K562 (cell line): ENCODE results near the gene RARS1. TPM values are rescaled to one million over a fixed set of nuclear protein-coding genes. Genes with fewer than 3 reads are reported as not detected.
A peak's percentile ranks its signal among the peaks of the same experiment; 100 is the strongest.

Experiments used
- HSF4 ChIP-seq: fragments of 250-450 bp; sonication (Bioruptor Pico); IDR thresholded peaks from 2 replicates; pipeline ENCODE4 v2.1.2; 2022; ENCODE audit warnings: mild to moderate bottlenecking, moderate library complexity, borderline replicate concordance
- MIER1 ChIP-seq: fragments of 450-650 bp; IDR thresholded peaks from 2 replicates; pipeline ENCODE4 v1.6.1; 2016; ENCODE audit warnings: antibody characterized with exemption, mild to moderate bottlenecking, low read depth
- polyA plus RNA-seq, 8 experiments: library from polyadenylated mRNA; depleted of rRNA in 4 of 8; stranded (reverse) in 5 of 8; unstranded in 3 of 8; fragments of >200 nt; fragmentation: Nextera tagmentation in 2 of 8; fragmentation: Illumina TruSeq in 1 of 8; extraction: Ambion mirVana in 2 of 8; extraction: Trizol in 1 of 8; gene quantifications; 2 replicates each; pipeline versions ENCODE4 v1.2.1 to v1.2.3, GENCODE V29; 2011 to 2014; ENCODE audit warnings: inconsistent platforms in 1 of 8, missing spikeins in 1 of 8
- total RNA-seq, 7 experiments: library from RNA; depleted of rRNA in 6 of 7; stranded (reverse); fragments of >200 nt in 6 of 7; fragmentation: Illumina TruSeq in 2 of 7; extraction: Trizol in 2 of 7; gene quantifications; 2 replicates each; pipeline versions ENCODE4 v1.2.1 to v1.2.3, GENCODE V29; 2011 to 2021; ENCODE audit warnings: low replicate concordance in 1 of 7
- TF ChIP-seq, protein P1 (sequence below), 2 experiments: fragments of 450-650 bp; formaldehyde crosslinking in 1 of 2; IDR thresholded peaks; 2 replicates each; pipeline versions ENCODE4 v1.4.0 to v1.6.1; 2014 to 2020; ENCODE audit warnings: mild to moderate bottlenecking in 2 of 2, borderline replicate concordance in 1 of 2, low read depth in 1 of 2

The RARS1 gene
- total and polyA plus RNA-seq, 9 of the 15 experiments (the other 6 are each of a cell fraction or from before 2014, with no cell fraction given), result 109 to 196 (median 139) TPM

DNA sequence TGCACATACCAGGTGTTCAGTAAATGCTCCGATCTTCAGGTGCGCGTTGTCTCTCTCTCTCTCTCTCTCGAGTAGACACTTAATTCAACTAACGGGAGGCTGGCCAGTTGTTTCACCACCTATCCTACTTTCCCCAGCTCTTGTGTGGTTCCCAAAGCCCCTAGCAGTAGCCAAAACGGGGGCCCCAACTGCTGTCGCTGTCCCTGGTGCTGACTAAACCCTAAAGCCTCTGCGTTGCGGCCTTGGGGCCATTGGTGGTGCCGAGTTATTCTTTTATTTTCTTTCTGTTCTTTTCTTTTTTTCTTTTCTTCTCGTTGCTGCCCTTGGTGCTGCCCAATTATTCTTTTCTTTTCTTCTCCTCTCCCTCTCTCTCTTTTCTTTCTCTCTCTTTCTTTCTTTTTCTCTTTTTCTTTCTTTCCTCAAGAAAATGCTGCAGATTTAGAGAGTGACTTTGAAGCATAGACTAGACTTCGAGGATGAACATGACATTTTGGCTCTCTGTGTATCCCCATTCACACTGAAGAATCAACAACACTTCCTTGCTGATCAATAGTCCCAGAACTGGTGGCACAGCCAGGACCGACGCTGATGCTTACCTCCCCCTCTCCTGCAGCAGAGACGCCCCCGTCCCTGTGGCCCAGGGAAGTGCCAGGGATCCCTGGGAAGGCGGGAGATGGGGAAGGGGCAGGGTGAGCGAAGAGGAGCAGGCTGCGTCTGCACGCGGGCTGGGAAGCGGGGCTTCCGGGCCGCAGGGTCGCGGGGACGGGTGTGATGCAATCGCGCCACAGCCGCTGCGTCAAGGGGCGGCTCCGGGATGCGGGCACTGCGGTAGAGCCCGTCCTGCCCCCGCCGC is 42.5 kb downstream of the RARS1 start, which contains the start of gene FBLL1 (continued):
- TF ChIP-seq, protein P1, sequence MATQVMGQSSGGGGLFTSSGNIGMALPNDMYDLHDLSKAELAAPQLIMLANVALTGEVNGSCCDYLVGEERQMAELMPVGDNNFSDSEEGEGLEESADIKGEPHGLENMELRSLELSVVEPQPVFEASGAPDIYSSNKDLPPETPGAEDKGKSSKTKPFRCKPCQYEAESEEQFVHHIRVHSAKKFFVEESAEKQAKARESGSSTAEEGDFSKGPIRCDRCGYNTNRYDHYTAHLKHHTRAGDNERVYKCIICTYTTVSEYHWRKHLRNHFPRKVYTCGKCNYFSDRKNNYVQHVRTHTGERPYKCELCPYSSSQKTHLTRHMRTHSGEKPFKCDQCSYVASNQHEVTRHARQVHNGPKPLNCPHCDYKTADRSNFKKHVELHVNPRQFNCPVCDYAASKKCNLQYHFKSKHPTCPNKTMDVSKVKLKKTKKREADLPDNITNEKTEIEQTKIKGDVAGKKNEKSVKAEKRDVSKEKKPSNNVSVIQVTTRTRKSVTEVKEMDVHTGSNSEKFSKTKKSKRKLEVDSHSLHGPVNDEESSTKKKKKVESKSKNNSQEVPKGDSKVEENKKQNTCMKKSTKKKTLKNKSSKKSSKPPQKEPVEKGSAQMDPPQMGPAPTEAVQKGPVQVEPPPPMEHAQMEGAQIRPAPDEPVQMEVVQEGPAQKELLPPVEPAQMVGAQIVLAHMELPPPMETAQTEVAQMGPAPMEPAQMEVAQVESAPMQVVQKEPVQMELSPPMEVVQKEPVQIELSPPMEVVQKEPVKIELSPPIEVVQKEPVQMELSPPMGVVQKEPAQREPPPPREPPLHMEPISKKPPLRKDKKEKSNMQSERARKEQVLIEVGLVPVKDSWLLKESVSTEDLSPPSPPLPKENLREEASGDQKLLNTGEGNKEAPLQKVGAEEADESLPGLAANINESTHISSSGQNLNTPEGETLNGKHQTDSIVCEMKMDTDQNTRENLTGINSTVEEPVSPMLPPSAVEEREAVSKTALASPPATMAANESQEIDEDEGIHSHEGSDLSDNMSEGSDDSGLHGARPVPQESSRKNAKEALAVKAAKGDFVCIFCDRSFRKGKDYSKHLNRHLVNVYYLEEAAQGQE (IDR thresholded peaks at IDR 0.05; ENCODE audit: borderline replicate concordance), result peak; percentile 98
- TF ChIP-seq, protein P1 (CRISPR knock-in tag; IDR thresholded peaks at IDR 0.05; ENCODE audit: low read depth), result peak; percentile 92
- TF ChIP-seq HSF4 (CRISPR knock-in tag), result no peak
- TF ChIP-seq MIER1, result peak; percentile 97
- TF ChIP-seq, all 486 proteins: peak for 10
